Measurements from ENCODE around the gene KRTAP9-3. TPM values are rescaled to one million over a fixed set of nuclear protein-coding genes. Genes with fewer than 3 reads are reported as not detected.

KRTAP9-3 gene
- total and polyA plus RNA-seq, 2 experiments from 2014 or later: not detected

DNA sequence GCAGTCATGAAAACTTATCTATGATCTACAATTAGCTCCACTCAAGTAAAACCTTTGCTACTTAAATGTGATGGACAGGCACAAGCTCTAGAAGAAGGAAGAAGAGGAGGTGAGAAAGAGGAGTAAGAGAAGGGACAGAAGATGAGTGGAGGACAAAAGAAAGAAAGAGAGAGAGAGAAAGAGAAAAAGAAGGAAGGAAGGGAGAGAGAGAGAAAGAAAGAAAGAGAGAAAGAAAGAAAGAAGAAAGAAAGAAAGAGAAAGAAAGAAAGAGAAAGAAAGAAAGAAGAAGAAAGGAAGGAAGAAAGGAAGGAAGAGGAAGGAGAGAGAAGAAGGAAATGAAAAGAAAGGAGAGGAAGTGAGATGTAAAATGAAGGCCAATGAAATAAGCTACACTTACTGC lies 2.2 kb upstream of the KRTAP9-3 start:
- H3K79me2 ChIP-seq (replicated peaks; ENCODE audit: insufficient read depth): no peaks in the 10 kb centered on the region
- no peak overlapping the region for H3K4me2 ChIP-seq
- no peak for ATAC-seq
- Mint-ChIP-seq H3K27ac (no peak overlapping the region), H3K27me3 (ENCODE audit: insufficient read depth, low read depth, poor library complexity) (no peaks in the 10 kb centered on the region), H3K36me3 (ENCODE audit: low read depth) (no peaks in the 10 kb centered on the region), H3K4me1 (no peaks in the 10 kb centered on the region), H3K4me3 (no peak overlapping the region), H3K9me3 (no peaks in the 10 kb centered on the region)
- no peaks in the 10 kb centered on the region for H3K27me3 ChIP-seq (ENCODE audit: insufficient read depth)
- no peak overlapping the region for H3K27ac ChIP-seq (ENCODE audit: low read depth)
- no peaks in the 10 kb centered on the region for H3F3A ChIP-seq (replicated peaks; ENCODE audit: low read depth)
- H3K9me2 ChIP-seq (ENCODE audit: insufficient read depth): no peaks in the 10 kb centered on the region
- H3K4me3 ChIP-seq: no peak overlapping the region
- no peak overlapping the region for H2AFZ ChIP-seq
- no peaks in the 10 kb centered on the region for H3K4me1 ChIP-seq (ENCODE audit: insufficient read depth)
- no peaks in the 10 kb centered on the region for H4K20me1 ChIP-seq (replicated peaks; ENCODE audit: insufficient read depth)
- TF ChIP-seq, protein P1, sequence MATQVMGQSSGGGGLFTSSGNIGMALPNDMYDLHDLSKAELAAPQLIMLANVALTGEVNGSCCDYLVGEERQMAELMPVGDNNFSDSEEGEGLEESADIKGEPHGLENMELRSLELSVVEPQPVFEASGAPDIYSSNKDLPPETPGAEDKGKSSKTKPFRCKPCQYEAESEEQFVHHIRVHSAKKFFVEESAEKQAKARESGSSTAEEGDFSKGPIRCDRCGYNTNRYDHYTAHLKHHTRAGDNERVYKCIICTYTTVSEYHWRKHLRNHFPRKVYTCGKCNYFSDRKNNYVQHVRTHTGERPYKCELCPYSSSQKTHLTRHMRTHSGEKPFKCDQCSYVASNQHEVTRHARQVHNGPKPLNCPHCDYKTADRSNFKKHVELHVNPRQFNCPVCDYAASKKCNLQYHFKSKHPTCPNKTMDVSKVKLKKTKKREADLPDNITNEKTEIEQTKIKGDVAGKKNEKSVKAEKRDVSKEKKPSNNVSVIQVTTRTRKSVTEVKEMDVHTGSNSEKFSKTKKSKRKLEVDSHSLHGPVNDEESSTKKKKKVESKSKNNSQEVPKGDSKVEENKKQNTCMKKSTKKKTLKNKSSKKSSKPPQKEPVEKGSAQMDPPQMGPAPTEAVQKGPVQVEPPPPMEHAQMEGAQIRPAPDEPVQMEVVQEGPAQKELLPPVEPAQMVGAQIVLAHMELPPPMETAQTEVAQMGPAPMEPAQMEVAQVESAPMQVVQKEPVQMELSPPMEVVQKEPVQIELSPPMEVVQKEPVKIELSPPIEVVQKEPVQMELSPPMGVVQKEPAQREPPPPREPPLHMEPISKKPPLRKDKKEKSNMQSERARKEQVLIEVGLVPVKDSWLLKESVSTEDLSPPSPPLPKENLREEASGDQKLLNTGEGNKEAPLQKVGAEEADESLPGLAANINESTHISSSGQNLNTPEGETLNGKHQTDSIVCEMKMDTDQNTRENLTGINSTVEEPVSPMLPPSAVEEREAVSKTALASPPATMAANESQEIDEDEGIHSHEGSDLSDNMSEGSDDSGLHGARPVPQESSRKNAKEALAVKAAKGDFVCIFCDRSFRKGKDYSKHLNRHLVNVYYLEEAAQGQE (IDR thresholded peaks at IDR 0.05; ENCODE audit: unreplicated experiment): no peak
- no peak for TF ChIP-seq EZH2phosphoT487 (IDR thresholded peaks at IDR 0.05; ENCODE audit: unreplicated experiment)
- TF ChIP-seq ZNF331 (CRISPR knock-in tag; IDR thresholded peaks at IDR 0.05; ENCODE audit: low read depth): no peak
- TF ChIP-seq JUNB (IDR thresholded peaks at IDR 0.05; ENCODE audit: unreplicated experiment): no peak
- TF ChIP-seq STAT1 (IDR thresholded peaks at IDR 0.05; ENCODE audit: unreplicated experiment): no peak
- TF ChIP-seq, protein P2, sequence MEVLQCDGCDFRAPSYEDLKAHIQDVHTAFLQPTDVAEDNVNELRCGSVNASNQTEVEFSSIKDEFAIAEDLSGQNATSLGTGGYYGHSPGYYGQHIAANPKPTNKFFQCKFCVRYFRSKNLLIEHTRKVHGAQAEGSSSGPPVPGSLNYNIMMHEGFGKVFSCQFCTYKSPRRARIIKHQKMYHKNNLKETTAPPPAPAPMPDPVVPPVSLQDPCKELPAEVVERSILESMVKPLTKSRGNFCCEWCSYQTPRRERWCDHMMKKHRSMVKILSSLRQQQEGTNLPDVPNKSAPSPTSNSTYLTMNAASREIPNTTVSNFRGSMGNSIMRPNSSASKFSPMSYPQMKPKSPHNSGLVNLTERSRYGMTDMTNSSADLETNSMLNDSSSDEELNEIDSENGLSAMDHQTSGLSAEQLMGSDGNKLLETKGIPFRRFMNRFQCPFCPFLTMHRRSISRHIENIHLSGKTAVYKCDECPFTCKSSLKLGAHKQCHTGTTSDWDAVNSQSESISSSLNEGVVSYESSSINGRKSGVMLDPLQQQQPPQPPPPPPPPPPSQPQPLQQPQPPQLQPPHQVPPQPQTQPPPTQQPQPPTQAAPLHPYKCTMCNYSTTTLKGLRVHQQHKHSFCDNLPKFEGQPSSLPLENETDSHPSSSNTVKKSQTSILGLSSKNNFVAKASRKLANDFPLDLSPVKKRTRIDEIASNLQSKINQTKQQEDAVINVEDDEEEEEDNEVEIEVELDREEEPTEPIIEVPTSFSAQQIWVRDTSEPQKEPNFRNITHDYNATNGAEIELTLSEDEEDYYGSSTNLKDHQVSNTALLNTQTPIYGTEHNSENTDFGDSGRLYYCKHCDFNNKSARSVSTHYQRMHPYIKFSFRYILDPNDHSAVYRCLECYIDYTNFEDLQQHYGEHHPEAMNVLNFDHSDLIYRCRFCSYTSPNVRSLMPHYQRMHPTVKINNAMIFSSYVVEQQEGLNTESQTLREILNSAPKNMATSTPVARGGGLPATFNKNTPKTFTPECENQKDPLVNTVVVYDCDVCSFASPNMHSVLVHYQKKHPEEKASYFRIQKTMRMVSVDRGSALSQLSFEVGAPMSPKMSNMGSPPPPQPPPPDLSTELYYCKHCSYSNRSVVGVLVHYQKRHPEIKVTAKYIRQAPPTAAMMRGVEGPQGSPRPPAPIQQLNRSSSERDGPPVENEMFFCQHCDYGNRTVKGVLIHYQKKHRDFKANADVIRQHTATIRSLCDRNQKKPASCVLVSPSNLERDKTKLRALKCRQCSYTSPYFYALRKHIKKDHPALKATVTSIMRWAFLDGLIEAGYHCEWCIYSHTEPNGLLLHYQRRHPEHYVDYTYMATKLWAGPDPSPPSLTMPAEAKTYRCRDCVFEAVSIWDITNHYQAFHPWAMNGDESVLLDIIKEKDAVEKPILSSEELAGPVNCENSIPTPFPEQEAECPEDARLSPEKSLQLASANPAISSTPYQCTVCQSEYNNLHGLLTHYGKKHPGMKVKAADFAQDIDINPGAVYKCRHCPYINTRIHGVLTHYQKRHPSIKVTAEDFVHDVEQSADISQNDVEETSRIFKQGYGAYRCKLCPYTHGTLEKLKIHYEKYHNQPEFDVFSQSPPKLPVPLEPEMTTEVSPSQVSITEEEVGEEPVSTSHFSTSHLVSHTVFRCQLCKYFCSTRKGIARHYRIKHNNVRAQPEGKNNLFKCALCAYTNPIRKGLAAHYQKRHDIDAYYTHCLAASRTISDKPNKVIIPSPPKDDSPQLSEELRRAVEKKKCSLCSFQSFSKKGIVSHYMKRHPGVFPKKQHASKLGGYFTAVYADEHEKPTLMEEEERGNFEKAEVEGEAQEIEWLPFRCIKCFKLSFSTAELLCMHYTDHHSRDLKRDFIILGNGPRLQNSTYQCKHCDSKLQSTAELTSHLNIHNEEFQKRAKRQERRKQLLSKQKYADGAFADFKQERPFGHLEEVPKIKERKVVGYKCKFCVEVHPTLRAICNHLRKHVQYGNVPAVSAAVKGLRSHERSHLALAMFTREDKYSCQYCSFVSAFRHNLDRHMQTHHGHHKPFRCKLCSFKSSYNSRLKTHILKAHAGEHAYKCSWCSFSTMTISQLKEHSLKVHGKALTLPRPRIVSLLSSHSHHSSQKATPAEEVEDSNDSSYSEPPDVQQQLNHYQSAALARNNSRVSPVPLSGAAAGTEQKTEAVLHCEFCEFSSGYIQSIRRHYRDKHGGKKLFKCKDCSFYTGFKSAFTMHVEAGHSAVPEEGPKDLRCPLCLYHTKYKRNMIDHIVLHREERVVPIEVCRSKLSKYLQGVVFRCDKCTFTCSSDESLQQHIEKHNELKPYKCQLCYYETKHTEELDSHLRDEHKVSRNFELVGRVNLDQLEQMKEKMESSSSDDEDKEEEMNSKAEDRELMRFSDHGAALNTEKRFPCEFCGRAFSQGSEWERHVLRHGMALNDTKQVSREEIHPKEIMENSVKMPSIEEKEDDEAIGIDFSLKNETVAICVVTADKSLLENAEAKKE (CRISPR knock-in tag; IDR thresholded peaks at IDR 0.05): no peak
- TF ChIP-seq NANOG (IDR thresholded peaks at IDR 0.05; ENCODE audit: borderline replicate concordance): no peak
- TF ChIP-seq, protein P3, sequence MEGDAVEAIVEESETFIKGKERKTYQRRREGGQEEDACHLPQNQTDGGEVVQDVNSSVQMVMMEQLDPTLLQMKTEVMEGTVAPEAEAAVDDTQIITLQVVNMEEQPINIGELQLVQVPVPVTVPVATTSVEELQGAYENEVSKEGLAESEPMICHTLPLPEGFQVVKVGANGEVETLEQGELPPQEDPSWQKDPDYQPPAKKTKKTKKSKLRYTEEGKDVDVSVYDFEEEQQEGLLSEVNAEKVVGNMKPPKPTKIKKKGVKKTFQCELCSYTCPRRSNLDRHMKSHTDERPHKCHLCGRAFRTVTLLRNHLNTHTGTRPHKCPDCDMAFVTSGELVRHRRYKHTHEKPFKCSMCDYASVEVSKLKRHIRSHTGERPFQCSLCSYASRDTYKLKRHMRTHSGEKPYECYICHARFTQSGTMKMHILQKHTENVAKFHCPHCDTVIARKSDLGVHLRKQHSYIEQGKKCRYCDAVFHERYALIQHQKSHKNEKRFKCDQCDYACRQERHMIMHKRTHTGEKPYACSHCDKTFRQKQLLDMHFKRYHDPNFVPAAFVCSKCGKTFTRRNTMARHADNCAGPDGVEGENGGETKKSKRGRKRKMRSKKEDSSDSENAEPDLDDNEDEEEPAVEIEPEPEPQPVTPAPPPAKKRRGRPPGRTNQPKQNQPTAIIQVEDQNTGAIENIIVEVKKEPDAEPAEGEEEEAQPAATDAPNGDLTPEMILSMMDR (conservative IDR thresholded peaks at IDR 0.05; ENCODE audit: low read depth in 2 of 2): no peak
- no peak for TF ChIP-seq ZNF114 (CRISPR knock-in tag; IDR thresholded peaks at IDR 0.05)
- TF ChIP-seq POLR2AphosphoS5 (IDR thresholded peaks at IDR 0.05; ENCODE audit: low read depth): no peak
- TF ChIP-seq, protein P4, sequence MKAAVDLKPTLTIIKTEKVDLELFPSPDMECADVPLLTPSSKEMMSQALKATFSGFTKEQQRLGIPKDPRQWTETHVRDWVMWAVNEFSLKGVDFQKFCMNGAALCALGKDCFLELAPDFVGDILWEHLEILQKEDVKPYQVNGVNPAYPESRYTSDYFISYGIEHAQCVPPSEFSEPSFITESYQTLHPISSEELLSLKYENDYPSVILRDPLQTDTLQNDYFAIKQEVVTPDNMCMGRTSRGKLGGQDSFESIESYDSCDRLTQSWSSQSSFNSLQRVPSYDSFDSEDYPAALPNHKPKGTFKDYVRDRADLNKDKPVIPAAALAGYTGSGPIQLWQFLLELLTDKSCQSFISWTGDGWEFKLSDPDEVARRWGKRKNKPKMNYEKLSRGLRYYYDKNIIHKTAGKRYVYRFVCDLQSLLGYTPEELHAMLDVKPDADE (IDR thresholded peaks at IDR 0.05): no peak
- no peak for TF ChIP-seq EZH2 (IDR thresholded peaks at IDR 0.05; ENCODE audit: low read depth, unreplicated experiment)
- no peak for TF ChIP-seq CREB1 (CRISPR knock-in tag; IDR thresholded peaks at IDR 0.05; ENCODE audit: low read depth)
- DNase-seq (ENCODE audit: low spot score): no peak
- no peaks in the 10 kb centered on the region for H3K36me3 ChIP-seq (ENCODE audit: insufficient read depth)
